HG03045 (cell line): ENCODE measurements around the gene A2ML1.
"Not testable (repeated sequence)": the region's sequence is repeated elsewhere in the genome, so short reads cannot be mapped to it uniquely, and the experiment has no call there.

ENCODE experiments used
- ATAC-seq: cut with Tn5 transposase; IDR thresholded peaks from one replicate; pipeline ENCODE4 v1.9.1; 2021; ENCODE audit warnings: mild to moderate bottlenecking, moderate library complexity; ENCODE audit not compliant: unreplicated experiment

Gene A2ML1

DNA sequence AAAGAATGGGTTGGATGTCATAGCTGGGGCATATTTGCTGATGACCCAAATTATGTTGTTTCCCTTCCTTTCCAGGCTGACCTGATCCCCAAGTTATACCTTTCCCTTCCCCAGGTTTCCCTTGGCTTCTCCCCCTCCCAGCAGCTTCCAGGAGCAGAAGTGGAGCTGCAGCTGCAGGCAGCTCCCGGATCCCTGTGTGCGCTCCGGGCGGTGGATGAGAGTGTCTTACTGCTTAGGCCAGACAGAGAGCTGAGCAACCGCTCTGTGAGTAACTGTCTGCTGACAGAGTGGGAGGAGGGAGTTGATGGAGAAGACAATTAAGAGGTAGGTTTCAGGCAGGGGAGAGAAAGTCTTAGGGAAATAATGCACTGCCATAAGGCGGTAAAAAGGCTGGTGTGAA lies 25.0 kb downstream of the A2ML1 start:
- ATAC-seq, result no peak

DNA sequence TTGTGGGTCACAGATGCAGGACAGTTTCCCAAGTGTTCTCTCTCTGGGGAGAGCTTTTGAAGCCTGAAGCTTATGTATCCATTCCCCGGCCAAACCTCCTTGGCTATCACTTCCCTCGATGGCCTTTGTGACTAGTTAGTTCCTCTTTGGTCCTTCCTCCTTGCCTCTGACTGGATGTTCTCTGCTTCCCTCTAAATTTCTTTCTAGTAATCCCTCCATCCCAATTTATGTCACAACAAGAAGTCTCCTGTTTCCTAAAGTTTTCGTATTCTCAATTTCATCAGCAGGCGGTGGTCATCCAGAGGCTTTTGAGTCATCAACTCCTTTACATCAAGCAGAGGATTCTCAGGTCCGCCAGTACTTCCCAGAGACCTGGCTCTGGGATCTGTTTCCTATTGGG lies 27.5 kb downstream of the A2ML1 start:
- no peak for ATAC-seq

DNA sequence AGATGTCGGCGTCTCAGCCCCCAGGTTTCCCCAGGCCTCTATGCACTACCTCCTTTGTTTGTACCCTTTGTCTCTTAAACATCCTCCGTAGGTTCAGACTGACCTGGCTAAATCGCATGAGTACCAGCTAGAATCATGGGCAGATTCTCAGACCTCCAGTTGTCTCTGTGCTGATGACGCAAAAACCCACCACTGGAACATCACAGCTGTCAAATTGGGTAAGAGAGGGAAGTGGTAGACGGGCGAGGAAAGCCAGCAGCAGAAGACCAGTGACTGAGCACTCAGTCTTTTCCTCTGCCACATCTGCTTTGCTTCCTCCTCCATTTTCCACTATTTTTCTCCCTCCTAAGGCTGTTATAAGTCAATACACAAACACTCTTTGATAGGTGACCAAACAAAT lies 29.7 kb downstream of the A2ML1 start:
- no peak for ATAC-seq

DNA sequence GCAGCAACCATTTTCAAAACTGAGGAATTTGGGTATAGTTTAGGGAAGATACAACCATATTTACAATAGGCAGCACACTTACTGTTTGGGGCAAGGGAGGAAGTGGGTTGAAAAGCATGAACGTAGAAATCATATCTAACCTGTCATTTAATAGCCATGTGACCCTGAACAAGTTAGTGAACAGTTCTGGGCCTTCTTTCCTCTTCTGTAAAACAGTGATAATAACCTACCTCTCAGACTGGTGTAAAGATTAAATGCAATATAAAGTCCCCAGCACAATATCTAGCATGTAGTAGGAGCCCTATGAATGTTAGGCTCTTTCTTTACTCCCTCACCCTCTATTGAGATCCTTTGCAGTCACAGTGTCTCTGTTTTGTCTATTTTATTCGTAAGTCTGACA lies 33.5 kb downstream of the A2ML1 start:
- ATAC-seq, result no peak

DNA sequence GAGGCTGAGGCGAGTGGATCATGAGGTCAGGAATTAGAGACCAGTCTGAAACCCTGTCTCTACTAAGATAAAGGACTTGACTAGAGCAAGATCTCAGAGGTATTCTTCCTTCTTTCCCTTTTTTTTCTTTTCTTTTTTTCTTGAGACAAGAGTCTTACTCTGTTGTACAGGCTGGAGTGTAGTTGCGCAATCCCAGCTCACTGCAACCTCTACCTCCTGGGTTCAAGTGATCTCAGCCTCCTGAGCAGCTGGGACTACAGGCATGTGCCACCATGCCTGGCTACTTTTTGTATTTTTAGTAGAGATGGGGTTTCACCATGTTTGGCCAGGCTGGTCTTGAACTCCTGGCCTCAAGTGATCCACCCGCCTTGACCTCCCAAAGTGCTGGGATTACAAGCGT lies 37.0 kb downstream of the A2ML1 start:
- ATAC-seq, result not testable (repeated sequence)

DNA sequence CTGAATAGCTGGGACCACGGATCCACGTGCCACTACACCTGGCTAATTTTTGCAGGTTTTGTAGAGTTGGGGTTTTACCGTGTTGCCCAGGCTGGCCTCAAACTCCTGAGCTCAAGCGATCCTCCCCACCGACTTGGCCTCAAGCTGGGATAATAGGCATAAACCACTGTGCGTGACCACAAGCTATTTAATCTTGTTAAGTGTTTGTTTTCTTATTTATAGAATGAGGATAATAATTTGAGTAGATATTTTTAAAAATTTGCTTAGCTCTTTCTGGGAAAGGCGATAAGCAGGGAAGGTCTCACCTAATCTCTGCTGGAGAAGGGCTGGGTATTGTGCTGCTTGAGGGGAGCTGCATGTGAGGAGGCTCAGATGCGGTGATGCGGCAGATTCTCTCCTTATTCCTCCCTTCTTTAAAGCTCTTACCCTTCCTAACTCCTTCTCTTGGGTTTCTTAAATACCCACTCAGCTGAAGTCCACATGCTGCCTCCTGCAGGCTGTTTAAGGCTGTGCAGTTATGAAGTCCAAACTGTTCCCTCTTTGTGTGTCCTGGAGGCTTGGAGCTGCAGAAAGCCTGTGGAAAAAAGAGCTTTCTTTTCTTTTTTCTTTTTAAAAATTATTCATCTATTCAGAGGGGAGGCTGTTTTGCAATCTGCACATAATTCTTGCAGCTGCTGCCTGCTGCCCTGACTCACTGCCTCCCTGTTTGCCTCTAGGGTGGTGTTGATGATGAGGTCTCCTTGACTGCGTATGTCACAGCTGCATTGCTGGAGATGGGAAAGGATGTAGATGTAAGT lies 37.9 kb downstream of the A2ML1 start:
- no peak for ATAC-seq

DNA sequence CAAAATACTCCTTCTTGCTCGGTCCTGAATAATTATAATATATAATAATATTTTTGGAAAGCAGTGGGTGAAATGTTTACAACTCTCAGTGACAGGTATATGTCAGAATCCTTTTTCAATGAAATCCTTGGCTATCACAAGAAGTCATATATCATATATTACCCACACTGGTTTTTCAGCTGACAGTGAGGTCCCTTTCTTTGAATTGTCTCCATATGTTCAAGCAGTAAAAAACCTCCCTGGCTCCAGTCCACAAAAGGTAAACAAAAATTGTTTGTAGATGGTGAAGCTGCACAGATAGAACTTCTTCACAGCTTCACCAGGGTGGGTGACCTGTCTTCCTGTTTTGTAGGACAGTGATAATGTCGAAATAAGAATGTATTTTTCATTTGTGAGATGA lies 44.0 kb downstream of the A2ML1 start:
- ATAC-seq, result no peak

DNA sequence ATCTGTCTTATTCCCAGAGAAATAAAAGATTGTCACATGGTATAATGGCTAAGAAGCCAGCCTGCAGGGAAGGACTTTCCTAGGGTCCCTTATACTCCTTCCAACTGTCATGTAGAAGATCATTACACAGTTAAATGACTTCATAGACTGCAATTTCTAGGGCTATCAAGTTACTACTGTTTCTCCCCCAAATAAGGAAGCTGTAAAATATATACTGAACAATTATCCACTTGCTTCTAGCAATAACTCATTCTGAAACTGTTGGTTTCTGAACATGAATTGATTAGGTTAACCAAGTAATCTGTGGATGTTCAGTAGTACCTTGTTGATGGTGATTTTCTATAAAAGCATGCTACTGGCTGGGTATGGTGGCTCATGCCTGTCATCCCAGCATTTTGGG lies 44.6 kb downstream of the A2ML1 start:
- no peak for ATAC-seq

DNA sequence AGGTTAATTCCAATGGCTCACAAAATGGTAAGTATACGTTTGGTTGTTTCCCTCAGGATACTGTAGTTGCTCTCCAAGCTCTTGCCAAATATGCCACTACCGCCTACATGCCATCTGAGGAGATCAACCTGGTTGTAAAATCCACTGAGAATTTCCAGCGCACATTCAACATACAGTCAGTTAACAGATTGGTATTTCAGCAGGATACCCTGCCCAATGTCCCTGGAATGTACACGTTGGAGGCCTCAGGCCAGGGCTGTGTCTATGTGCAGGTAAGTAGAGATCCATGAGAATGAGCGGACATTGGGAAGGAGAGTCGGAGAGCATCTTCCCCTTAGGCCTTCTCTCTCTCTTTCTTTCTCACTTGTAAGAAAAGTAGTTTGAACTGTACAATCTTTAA lies 45.4 kb downstream of the A2ML1 start:
- no peak for ATAC-seq

DNA sequence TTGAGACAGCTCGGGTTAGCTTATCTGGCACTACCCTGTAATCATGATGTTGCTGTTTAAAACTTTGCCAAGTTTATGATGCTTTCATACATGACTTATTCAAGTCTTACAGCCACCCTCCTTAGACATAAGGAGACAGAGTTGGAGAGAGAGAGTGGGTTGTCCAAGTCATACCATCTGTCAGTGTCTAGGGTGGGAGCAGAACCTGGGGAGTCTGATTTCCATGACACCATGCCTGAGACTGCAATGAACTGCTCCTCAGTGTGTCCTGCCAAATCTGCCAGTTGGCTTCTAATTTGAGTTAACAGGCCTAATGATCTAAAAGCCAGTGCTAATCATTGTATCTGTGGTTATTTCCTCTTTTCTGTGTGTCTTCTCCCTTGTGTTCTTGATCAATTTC lies 48.2 kb downstream of the A2ML1 start:
- ATAC-seq, result no peak

DNA sequence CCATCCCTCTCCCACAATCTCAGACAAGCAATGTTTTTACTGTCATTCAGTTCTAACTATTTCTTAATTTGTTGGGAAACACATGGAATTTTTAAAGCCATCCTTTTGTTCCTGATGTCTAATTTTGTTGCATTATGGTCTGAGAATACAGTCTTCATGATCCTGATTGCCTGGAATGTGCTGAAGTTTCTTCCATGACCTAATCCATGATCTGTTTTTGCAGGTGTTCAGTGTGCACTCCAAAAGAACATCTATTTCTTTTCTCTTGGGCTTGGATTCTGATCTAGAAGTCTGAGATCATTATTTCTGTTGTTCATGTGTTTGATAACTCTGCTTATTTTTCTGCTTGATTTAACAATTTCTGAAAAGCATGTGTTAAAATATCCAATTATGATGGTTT lies 48.6 kb downstream of the A2ML1 start:
- ATAC-seq, result no peak

DNA sequence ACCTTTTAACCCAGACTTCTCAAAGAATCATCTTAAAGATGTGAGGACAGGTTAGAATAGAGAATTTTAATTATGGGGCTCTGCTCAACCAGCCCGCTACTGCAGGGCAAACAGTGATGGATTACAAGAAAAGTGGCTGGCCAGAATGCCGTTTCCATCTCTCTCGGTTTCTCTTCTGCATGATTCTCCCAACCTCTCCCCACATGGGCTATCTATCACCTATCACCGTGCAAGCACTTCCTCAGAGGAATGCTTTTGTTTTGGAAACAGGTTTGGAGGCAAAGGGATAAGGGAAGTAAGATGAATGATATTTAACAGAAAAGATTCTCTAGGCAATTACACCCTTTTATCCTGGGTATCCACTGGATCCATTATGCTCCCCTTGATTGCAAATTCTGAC lies 54.5 kb downstream of the A2ML1 start:
- no peak for ATAC-seq

DNA sequence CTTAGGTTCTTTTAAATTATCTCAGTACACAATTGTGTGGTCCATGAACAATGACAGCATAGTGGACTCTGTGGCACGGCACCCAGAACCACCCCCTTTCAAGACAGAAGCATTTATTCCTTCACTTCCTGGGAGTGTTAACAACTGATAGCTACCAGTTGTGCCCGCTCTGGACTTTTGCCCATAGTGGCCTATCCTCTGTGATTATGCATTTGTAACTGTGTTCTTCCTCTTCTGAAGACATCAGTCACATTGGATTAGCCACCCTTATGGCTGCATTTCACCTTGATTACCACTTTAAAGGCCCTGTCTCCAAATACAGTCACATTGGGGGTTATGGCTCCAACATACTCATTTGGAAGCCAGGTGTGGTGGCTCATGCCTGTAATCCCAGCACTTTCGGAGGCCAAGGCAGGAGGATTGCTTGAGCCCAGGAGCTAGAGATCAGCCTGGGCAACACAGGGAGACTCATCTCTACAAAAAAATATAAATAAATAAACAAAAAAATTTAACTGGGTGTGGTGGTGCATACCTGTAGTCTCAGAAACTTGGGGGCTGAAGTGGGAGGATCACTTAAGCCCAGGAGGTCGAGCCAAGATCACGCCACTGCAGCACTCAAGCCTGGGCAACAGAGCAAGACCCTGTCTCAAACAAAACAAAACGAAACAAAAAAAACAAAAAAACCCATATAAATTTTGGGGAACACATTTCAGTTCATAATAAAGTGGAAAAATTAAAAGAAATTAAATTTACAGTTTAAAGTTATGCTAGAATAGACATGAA lies 64.3 kb downstream of the A2ML1 start:
- no peak for ATAC-seq

DNA sequence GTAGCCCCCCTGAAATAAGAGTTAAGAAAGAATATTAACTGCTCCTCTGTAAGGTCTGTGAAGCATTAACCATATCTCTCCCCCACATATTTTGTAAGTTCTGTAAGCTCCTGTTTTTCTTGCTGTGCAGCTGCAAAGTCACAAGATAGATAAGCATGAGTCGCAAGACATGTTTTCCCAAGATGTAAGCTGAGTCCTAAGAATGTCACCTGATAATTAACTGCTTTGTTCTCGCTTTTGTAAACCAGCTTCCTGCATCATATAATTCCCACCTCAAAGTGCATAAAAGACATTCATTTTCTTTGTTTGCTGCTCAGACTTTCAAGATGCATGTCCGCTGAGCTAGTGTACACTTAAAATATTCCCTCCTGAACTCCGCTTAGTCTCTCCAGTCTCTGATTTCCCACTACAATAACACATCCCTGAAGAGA lies 64.9 kb downstream of the A2ML1 start:
- no peak for ATAC-seq

DNA sequence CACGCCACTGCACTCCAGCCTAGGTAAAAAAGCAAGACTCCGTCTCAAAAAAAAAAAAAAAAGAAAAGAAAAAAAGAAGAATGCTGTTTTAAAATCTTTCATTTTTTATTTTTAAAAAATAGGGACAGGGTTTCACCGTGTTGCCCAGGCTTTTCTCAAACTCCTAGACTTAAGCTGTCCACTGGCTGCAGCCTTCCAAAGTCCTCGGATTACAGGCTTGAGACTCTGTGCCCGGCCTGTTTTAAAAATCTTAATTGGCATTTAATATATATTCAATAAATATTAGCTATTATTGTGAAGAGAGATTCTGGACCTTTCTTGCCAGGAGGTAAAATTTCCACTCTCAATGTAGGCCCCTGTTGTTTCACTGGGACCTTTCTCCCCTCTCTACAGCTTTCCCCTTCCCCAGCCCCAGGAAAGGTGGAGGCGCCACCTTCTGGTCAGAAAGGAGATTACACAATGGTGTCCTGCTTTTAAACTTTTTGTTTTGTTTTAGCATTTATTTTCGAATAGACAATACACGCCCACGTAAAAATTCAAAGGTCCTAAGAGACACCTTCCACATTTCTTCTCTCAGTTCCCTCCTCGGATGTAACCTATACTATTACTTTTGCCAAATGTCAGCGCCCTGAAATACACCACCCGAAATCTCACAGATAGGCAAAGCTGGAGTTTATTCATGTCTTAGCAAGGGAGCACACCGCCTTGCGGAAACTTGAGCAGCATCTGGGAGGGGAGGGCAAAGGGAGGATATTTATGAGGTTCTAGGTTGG lies 68.1 kb downstream of the A2ML1 start:
- ATAC-seq, result no peak

DNA sequence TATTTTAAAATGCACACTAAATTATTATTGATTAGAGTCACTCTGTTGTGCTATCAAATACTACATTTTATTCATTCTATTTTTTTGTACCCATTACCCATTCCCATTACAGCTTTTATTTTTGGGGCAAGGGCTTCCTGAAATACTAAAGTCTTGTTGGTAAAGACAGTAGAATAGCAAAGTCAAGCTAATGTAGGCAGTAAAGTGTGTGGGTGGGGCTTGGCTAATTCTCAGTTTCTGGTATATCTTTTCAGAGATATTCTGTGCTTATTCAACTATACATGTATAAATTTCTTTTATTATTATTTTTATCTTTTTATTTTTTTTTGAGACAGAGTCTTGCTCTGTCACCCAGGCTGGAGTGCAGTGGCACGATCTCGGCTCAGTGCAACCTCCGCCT lies 69.6 kb downstream of the A2ML1 start:
- no peak for ATAC-seq

DNA sequence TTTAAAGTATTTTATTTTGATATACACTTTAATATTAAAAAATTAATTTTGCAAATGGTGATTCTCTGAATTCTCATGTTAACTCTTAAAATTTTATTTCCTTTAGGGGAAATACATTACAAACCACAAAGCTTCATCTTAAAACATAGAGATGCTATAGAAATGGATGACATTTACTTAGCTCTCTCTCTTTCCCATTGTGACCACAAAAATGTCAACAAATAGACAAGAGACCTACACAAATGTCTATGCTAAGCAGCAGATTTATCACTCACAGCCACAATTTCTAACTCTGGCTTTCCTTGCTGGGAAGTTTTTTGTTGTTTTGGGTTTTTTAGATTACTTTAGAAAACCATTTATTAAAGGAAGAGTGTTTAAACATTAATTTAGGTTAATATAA lies 72.0 kb downstream of the A2ML1 start:
- no peak for ATAC-seq

DNA sequence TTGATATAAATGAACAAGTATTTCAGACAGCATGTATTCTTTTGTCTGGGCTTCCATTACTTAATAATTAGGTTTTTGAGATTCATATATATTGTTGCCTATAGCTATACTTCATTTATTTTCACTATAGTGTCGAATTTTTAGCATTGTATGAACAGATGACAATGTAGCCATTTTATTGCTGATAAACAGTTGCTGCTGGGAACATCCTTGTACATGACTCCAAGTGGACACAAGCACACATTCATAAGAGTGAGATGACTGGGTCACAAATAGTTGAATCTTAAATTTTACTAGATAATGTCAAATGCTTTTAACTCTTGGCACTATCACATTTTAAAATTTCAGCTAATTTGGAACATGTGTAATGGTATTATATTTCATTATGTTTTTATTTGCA lies 72.6 kb downstream of the A2ML1 start:
- ATAC-seq, result no peak

DNA sequence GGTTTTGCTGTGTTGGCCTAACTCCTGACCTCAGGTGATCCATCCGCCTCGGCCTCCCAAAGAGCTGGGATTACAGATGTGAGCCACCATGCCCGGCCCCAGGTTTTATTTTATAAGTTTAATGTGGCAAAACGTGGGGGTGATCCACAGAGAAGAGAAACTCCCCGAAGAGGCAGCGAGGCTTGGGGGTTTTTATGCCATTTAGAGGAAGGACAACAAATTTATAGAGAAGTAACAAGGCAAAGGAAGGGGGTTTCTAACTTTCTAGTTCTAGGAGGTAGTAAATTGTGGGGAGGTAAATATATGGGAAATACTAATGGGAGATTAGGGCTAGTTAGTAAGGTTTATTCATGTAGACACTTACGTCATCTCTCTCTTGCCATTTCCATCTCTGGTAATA lies 74.7 kb downstream of the A2ML1 start:
- no peak for ATAC-seq

DNA sequence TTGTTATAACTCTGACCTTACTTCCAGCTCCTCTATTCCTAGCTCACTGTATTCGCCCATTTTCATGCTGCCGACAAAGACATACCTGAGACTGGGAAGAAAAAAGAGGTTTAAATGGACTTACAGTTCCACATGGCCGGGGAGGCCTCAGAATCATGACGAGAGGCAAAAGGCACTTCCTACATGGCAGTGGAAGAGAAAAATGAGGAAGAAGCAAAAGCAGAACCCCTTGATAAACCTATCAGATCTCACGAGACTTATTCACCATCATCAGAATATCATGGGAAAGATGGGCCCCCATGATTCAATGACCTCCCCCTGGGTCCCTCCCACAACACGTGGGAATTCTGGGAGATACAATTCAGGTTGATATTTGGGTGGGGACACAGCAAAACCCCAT lies 77.4 kb downstream of the A2ML1 start:
- no peak for ATAC-seq

DNA sequence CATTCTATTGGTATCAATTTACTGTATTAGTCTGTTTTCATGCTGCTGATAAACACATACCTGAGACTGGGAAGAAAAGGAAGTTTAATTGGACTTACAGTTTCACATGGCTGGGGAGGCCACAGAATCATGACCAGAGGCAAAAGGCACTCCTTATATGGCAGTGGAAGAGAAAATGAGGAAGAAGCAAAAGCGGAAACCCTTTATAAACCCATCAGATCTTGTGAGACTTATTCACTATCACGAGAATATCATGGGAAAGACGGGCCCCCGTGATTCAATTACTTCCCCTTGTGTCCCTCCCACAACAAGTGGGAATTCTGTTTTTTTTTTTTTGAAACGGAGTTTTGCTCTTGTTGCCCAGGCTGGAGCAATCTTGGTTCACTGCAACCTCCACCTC lies 80.3 kb downstream of the A2ML1 start:
- ATAC-seq, result not testable (repeated sequence)

DNA sequence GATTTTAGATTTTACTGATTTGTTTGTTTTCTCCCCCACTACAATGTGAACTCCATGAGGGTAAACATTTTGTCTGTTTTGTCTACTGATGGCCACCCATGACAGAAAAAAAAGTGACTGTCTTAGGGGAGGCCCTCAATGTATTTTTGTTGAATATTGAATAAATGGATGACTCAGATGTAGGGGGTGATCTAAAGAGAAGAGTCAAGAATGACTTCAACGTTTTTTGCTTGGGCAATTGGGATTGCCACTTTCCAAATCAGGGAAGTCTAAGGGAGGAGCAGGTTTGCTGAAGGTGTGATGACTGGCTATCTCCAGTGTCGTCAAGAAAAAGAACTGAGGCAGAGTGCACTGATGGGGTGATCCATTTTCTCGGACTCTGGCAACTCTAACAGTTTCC lies 81.2 kb downstream of the A2ML1 start:
- no peak for ATAC-seq
